MCF 10A (cell line): ENCODE measurements around the gene DRG2. TPM values are rescaled to one million over a fixed set of nuclear protein-coding genes. Genes with fewer than 3 reads are reported as not detected.

Experiments
- BruUV-seq: library from RNA; stranded (reverse); fragments of 400-500 nt; replicated peaks from 2 replicates; lab custom pipeline; 2021; lab: Mats Ljungman, UMichigan
- CTCF ChIA-PET: fragments of 300-600 bp; sonication (Branson Sonifier 250); formaldehyde crosslinking; extraction: SDS; loops from one replicate; lab custom pipeline; 2021; ENCODE audit warnings: antibody characterized with exemption, inconsistent platforms; lab: Yijun Ruan, JAX
- POLR2A ChIA-PET: fragments of 300-600, 350-650 bp; sonication (Branson Sonifier 250); formaldehyde crosslinking; extraction: SDS; loops from one replicate; lab custom pipeline; 2020; ENCODE audit warnings: antibody characterized with exemption, inconsistent platforms; lab: Yijun Ruan, JAX
- DNase-seq: peaks from one replicate; pipeline ENCODE4 v3.0.0-alpha.2; 2018; ENCODE audit not compliant: unreplicated experiment
- H3K27ac Mint-ChIP-seq: one replicate; pipeline ENCODE4 v1.8.0; 2022; ENCODE audit warnings: mild to moderate bottlenecking, low read depth, mixed read lengths; ENCODE audit not compliant: unreplicated experiment
- H3K27me3 Mint-ChIP-seq: one replicate; pipeline ENCODE4 v1.8.0; 2022; ENCODE audit warnings: mixed read lengths; ENCODE audit not compliant: insufficient read depth, unreplicated experiment
- H3K36me3 Mint-ChIP-seq: one replicate; pipeline ENCODE4 v1.8.0; 2022; ENCODE audit warnings: mild to moderate bottlenecking, moderate library complexity, mixed read lengths; ENCODE audit not compliant: insufficient read depth, unreplicated experiment
- H3K4me1 Mint-ChIP-seq: one replicate; pipeline ENCODE4 v1.8.0; 2022; ENCODE audit warnings: mixed read lengths; ENCODE audit not compliant: insufficient read depth, unreplicated experiment
- H3K4me3 Mint-ChIP-seq: one replicate; pipeline ENCODE4 v1.8.0; 2022; ENCODE audit warnings: mild to moderate bottlenecking, moderate library complexity, mixed read lengths; ENCODE audit not compliant: unreplicated experiment
- H3K9me3 Mint-ChIP-seq: one replicate; pipeline ENCODE4 v1.8.0; 2022; ENCODE audit warnings: mixed read lengths; ENCODE audit not compliant: unreplicated experiment
- CTCF ChIP-seq: fragments of 200-600 bp; IDR thresholded peaks from one replicate; pipeline ENCODE4 v1.8.0; 2022; ENCODE audit warnings: antibody characterized with exemption, mild to moderate bottlenecking; ENCODE audit not compliant: unreplicated experiment
- intact Hi-C: fragments of 100-400 bp; cut with micrococcal nuclease; formaldehyde crosslinking; loops from 2 replicates; pipeline ENCODE4 v1.14.1; 2022
- total RNA-seq: library from RNA; stranded (reverse); gene quantifications from 2 replicates; pipeline ENCODE4 v1.2.3, GENCODE V29; 2022

DRG2 gene
- total RNA-seq, 1 experiment from 2014 or later: 39.5 TPM

DNA sequence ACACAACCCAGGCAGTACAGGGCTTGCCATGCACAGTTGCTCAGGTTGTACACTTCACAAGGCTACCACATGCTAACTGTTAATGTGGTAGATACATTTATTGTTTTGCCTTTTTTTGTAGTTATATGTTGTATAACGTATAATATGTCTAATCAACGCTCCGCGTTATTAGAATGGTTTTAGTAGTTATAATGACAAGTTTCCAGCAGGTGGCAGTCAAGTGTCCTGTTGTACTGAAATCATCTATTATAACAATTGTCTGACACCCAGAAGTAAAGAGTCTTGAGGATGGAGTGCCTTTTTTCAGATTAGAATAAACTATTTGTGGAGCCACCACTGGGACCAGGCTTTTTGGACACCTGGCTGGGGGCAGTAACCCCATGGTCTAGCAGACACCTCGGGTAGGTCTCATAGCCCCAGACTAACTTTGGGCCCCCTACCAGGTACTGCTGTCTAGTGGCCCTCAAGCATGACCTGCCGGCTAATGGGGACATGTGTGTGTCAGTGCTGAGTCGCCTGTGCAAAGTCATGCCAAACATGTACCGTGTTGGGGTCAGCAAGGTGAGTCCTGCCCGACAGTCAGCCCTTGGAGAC is 53.6 kb downstream of the DRG2 start:
- BruUV-seq: no TSS peak
- no peak overlapping the region for H3K4me3 Mint-ChIP-seq
- H3K4me1 Mint-ChIP-seq: no peaks in the 10 kb centered on the region
- intact Hi-C loops: loop anchor here (1.0 to 10.0 kb wide), 3 partner anchors 43 to 73 kb away; no protein-coding TSS in a partner anchor
- POLR2A ChIA-PET: no interaction called here
- H3K9me3 Mint-ChIP-seq: no peaks in the 10 kb centered on the region
- CTCF ChIA-PET: interaction anchor here (0.6 to 2.5 kb wide), 11 partner anchors 12 to 235 kb away, joined by 3 to 25 read pairs (median 4); no protein-coding TSS in a partner anchor
- no peaks in the 10 kb centered on the region for H3K27me3 Mint-ChIP-seq
- no peaks in the 10 kb centered on the region for H3K36me3 Mint-ChIP-seq
- H3K27ac Mint-ChIP-seq: no peak overlapping the region
- peak; percentile 71 for DNase-seq
- peak; percentile 39 for TF ChIP-seq CTCF

GRCh38 chr17:18142417-18142816 is 54.7 kb downstream of the DRG2 start:
- Mint-ChIP-seq H3K9me3 (no peaks in the 10 kb centered on the region), H3K4me1 (no peaks in the 10 kb centered on the region), H3K36me3 (no peaks in the 10 kb centered on the region), H3K4me3 (no peak overlapping the region), H3K27me3 (no peaks in the 10 kb centered on the region), H3K27ac (no peak overlapping the region)
- POLR2A ChIA-PET: interaction anchor here (1.3 kb wide), 1 partner anchor 43 kb away, joined by 3 read pairs; no protein-coding TSS in a partner anchor
- no peak for TF ChIP-seq CTCF
- CTCF ChIA-PET: interaction anchor here (0.6 to 2.5 kb wide), 9 partner anchors 9 to 192 kb away, joined by 3 to 25 read pairs (median 4); no protein-coding TSS in a partner anchor
- DNase-seq: no peak
- no TSS peak for BruUV-seq
- intact Hi-C loops: loop anchor here (10.0 kb wide), 1 partner anchor 72 kb away; no protein-coding TSS in a partner anchor

- TF ChIP-seq CTCF: peak; percentile 12
- no peaks in the 10 kb centered on the region for H3K4me1 Mint-ChIP-seq
- DNase-seq: peak; percentile 26
- intact Hi-C loops: loop anchor here (10.0 kb wide), 1 partner anchor 72 kb away; no protein-coding TSS in a partner anchor
- no peaks in the 10 kb centered on the region for H3K27me3 Mint-ChIP-seq
- H3K27ac Mint-ChIP-seq: no peak overlapping the region
- POLR2A ChIA-PET: interaction anchor here (1.0 to 1.3 kb wide), 2 partner anchors 37 to 43 kb away, joined by 3 to 4 read pairs; no protein-coding TSS in a partner anchor
- H3K9me3 Mint-ChIP-seq: no peaks in the 10 kb centered on the region
- H3K36me3 Mint-ChIP-seq: no peaks in the 10 kb centered on the region
- no peak overlapping the region for H3K4me3 Mint-ChIP-seq
- no TSS peak for BruUV-seq
- CTCF ChIA-PET: interaction anchor here (0.5 to 2.5 kb wide), 8 partner anchors 8 to 552 kb away, joined by 3 to 10 read pairs (median 4); no protein-coding TSS in a partner anchor
These were observed 55.5 kb downstream of the DRG2 start for GRCh38 chr17:18143044-18143936.
